ENCODE measurements around the gene RBM20.

Gene RBM20

DNA sequence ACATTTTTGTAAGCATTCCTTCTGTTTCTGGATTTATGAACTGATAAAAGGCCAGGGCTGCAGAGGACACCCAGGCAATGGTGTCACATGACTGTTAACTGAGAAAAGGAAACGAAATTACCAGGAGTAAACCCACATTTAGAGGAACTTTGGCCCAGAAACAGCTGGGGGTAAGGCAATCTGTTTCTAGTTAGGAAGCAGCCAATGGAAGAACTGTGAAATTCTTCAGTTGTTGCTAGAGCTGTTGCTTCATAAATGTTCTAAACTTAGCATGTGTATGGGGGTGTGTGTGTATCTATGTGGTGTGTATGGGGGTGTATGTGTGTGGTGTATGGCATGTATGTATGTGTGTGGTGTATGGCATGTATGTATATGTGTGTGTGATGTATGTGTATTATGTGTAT is 215.8 kb downstream of the RBM20 start:
- peak; percentile 85 for DNase-seq (ENCODE audit: extremely low read depth, low read depth)
- no peak overlapping the region for H3K4me3 ChIP-seq (replicated peaks; ENCODE audit: low read depth, low read length)

DNA sequence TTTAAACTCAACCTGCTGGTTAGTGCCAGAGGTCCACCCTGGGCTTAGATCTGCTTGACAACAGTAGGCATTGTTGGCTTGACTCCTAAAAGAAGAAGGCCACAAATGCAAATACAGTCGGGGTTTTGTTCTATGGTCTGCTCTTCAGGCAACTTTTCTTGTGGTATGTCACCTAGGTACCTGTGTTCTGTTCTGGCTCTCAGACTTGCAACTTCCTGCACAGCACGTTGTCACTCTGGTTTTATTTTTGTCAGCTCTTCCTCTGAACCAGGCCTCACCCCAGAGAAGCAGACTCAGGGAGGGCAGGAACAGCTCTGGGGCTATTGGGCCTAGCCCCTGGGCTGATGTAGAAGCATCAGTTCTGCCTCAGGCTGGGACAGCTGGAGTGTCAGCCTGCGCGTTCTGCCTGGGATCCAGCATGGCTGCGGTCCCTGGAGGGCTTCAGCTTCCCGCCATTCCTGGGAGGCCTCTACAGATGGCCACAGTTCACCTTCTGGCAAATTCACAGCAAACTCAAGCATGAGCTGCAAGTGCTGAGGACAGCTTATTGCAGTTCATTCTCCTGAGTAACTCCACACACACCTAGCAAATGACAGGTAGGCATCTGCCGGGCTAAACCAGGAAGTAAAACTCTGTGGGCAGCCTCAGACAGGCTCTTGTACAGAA is 216.6 kb downstream of the RBM20 start:
- DNase-seq (ENCODE audit: extremely low read depth, low read depth), result no peak
- H3K4me3 ChIP-seq (replicated peaks; ENCODE audit: low read depth, low read length), result no peak overlapping the region
- TF ChIP-seq, protein P1, sequence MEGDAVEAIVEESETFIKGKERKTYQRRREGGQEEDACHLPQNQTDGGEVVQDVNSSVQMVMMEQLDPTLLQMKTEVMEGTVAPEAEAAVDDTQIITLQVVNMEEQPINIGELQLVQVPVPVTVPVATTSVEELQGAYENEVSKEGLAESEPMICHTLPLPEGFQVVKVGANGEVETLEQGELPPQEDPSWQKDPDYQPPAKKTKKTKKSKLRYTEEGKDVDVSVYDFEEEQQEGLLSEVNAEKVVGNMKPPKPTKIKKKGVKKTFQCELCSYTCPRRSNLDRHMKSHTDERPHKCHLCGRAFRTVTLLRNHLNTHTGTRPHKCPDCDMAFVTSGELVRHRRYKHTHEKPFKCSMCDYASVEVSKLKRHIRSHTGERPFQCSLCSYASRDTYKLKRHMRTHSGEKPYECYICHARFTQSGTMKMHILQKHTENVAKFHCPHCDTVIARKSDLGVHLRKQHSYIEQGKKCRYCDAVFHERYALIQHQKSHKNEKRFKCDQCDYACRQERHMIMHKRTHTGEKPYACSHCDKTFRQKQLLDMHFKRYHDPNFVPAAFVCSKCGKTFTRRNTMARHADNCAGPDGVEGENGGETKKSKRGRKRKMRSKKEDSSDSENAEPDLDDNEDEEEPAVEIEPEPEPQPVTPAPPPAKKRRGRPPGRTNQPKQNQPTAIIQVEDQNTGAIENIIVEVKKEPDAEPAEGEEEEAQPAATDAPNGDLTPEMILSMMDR (IDR thresholded peaks at IDR 0.05; ENCODE audit: low read depth, low read length, missing control alignments), result no peak

More for the DNA sequence above, 215.8 kb downstream of the RBM20 start:
- TF ChIP-seq, protein P1 (IDR thresholded peaks at IDR 0.05; ENCODE audit: low read depth, low read length, missing control alignments), result no peak

DNA sequence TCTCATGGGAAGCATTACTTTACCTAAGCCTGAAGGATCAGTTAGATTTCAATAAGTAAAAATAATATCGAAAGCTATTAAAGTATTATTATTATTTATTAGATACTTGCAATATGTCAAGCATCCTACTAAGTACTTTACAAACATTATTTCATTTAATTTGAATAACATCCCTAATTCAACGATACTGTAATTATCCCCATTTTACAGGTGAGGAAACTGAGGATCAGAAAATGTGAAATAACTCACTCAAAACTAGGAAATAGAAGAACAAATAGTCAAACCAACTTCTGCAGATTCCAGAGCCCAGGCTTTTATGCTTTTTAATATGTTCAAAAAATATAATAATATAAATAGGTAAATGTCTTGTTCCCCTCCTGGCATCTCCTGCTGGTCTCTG is 217.3 kb downstream of the RBM20 start:
- H3K4me3 ChIP-seq (replicated peaks; ENCODE audit: low read depth, low read length), result no peak overlapping the region
- TF ChIP-seq, protein P1 (IDR thresholded peaks at IDR 0.05; ENCODE audit: low read depth, low read length, missing control alignments), result no peak
- no peak for DNase-seq (ENCODE audit: extremely low read depth, low read depth)

DNA sequence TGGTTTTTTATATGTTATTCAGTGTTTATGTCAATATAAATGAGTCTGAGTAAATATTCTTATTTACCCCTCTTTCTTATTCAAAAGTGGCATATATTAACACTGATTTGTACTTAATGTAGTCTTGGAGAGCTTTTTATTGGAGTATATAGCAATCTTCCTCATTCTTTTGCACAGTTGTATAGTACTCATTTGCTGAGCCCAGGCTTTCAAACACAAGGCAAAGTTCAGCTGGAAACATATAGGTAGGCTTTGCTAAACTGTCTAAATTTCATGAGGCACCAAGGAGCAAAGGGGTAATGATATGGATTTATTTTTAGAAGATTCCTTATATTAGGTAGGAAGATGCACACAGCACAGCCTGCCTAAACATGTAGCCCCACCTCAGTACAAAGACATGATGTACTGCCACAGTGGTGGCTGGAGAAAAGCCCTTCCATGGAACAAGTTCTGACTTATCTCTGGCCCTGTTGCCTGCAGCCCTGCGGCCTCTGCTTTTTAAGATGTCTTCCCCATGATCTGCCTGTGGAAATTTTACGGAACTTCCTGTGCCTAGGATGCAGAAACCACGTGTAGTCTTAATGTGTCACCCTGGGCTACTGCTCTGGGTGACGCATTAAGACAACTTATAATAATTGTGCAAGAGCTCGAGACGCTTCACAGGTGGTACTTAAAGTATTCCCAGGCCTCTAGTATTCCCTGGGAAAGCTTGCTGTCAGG is 218.0 kb downstream of the RBM20 start:
- DNase-seq (ENCODE audit: extremely low read depth, low read depth), result no peak
- H3K4me3 ChIP-seq (replicated peaks; ENCODE audit: low read depth, low read length), result no peak overlapping the region
- TF ChIP-seq, protein P1 (IDR thresholded peaks at IDR 0.05; ENCODE audit: low read depth, low read length, missing control alignments), result no peak

DNA sequence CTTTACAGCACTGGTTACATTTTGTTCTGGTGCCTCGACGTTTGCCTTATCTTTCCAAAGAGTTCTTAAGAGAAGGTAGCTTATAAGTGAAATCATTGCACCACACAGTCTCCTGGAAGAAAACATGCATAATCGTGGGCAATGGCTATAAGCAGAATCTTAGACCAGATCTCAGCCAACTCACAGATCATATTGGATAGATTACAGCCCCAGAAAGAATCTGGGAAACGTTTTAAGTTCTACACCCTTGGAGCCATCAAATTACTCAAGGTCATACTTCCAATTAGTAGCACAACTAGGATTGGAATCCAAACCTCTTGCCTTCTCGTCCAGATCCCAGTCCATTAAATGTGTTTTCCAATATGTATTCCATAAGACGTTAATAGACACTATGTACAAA is 218.8 kb downstream of the RBM20 start:
- TF ChIP-seq, protein P1 (IDR thresholded peaks at IDR 0.05; ENCODE audit: low read depth, low read length, missing control alignments), result no peak

DNA sequence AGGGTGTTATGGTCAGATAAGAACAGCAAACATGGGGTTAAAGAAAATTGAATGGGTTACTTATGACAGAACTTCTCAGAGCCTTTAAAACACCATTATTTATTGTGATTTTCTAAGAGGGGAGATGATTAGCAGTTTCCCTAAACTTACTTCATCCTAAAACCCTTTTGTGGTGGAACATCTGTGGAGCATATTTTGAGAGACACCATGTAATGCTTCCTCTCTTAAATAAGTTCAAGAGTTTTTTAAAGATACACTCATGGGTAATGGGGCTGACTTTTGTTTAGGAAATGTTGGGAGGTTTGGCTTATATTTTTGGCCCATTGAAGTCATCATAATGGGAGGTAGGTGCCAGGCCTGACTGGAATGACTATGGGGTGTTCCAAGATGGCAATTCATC is 219.2 kb downstream of the RBM20 start:
- TF ChIP-seq, protein P1 (IDR thresholded peaks at IDR 0.05; ENCODE audit: low read depth, low read length, missing control alignments), result no peak
- DNase-seq (ENCODE audit: extremely low read depth, low read depth), result no peak
- no peak overlapping the region for H3K4me3 ChIP-seq (replicated peaks; ENCODE audit: low read depth, low read length)

More for the DNA sequence above, 218.8 kb downstream of the RBM20 start:
- DNase-seq (ENCODE audit: extremely low read depth, low read depth), result no peak
- no peak overlapping the region for H3K4me3 ChIP-seq (replicated peaks; ENCODE audit: low read depth, low read length)
